HG02623 (cell line): ENCODE data around the gene MFSD12.

Source experiments
- ATAC-seq: cut with Tn5 transposase; IDR thresholded peaks from one replicate; pipeline ENCODE4 v1.9.1; 2021; ENCODE audit warnings: moderate library complexity; ENCODE audit not compliant: unreplicated experiment

The MFSD12 gene

DNA sequence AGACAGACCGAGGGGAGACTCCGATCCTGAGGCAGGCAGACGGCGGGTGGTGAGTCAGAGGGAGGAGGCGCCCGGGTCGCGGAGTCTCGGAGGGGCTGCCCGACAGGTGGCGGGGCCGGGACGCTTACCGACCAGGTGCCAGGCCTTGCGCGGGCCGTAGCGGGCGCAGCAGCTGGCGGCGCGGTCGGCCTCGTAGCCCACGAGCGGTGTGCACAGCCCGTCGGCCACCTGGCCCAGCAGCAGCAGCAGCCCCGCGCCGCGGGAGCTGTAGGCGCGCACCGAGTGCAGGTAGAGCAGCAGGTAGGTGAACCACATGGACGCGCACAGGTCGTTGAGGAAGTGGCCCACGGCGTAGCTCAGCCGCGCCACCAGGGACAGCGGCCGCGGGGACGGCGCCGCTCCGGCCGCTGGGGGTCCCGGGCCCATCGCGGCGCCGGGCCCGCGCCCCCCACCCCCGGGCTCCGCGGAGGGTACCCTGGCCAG lies 367 bp downstream of the MFSD12 start:
- ATAC-seq: no peak

DNA sequence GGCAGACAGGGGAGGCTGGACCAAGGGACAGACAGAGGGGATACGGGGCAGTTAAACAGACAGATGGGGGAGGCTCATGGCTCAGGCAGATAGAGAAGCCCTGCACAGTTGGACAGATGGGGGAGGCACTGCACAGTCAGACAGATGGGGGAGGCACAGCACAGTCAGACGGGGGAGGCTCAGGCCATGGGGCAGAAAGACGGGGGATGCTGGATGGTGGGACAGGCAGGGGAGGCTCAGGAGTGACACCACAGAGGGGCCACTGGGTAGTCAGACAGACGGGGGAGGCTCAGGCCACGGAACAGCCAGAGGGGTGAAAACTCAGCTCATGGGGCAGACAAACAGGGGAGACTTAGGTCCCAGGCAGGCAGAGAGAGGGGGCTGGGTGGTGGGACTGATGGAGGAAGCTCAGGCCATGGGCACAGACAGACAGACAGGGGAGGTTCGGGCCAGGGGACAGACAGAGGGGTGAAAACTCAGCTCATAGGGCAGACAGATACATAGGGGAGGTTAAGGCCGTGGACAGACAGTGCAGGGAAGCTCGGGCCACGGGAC lies 886 bp downstream of the MFSD12 start:
- no peak for ATAC-seq

GRCh38 chr19:3555653-3556422 lies 1.5 kb downstream of the MFSD12 start:
- no peak for ATAC-seq

- ATAC-seq: no peak
Observed at GRCh38 chr19:3554254-3555083, 2.9 kb downstream of the MFSD12 start.

DNA sequence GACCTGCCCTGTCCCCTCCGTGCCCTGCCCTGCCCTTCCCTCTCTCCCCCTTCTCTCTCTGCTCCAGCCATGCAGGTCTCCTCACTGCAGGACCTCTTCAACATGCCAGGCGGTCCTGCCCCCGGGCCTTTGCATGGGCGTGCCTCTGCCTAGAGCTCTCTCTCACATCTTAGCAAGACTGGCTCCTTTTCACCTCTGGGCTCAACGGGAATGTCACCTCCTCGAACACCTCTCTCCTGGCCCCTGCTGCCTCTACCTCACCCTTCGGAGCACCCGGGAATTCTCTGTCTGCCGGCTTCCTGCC lies 5.6 kb downstream of the MFSD12 start:
- no peak for ATAC-seq

- no peak for ATAC-seq
Observed at GRCh38 chr19:3550947-3551791, 6.2 kb downstream of the MFSD12 start.

DNA sequence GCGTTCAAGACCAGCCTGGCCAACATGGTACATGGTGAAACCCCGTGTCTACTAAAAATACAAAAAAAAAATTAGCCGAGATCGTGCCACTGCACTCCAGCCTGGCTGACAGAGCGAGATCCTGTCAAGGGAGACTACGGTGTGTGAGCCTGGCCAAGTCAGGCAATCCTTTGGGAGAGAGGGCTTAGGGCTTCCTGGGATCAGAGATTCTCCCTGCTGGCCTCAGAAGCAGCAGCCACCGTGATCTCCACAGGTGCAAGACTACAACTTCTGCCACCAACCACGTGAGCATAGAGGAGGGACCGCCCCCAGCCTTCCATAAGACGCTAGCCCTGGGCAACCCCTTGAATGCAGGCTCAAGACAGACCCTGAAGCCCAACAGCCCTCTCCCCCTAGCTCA lies 7.6 kb downstream of the MFSD12 start:
- ATAC-seq: no peak

GRCh38 chr19:3548606-3549005 lies 8.8 kb downstream of the MFSD12 start:
- no peak for ATAC-seq

- no peak for ATAC-seq
Observed at GRCh38 chr19:3547767-3548282, 9.6 kb downstream of the MFSD12 start.

- no peak for ATAC-seq
Observed at GRCh38 chr19:3547301-3547731, 10.1 kb downstream of the MFSD12 start.

GRCh38 chr19:3546119-3546518 lies 11.3 kb downstream of the MFSD12 start:
- ATAC-seq: no peak

DNA sequence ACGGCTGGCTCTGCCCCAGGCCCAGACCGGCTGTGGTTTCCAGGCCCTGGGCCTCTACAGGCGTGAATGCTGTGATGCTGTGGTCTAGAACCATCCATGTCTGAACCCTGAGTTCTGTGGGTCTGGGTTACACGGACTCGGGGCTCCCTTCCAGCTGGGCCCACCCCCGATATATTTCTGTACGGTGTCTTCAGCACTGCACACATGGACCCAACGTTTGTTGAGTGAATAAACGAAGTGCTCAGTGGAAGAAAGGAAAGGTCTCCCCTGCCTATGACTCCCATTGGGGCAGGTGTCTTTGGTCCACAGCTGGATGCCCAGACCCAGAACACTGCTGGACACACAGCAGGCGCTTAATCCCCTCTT lies 11.7 kb downstream of the MFSD12 start:
- no peak for ATAC-seq

GRCh38 chr19:3544742-3545668 lies 12.4 kb downstream of the MFSD12 start:
- no peak for ATAC-seq

DNA sequence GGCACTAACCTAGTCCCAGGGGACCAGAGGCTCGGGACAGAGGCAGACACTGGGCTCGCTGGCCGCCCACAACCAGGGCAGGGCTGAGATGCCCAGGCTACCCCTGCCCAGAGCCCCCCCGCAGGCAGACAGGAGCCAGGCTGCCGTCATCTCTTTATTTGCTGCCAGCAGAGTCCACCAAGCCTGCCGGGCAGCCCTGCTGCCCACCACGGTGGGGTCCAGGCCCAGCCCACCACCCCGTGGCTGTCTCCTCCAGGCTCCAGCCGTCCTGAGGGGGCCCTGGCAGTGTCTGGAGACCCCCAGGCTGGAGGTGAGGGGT lies 13.4 kb downstream of the MFSD12 start:
- no peak for ATAC-seq

DNA sequence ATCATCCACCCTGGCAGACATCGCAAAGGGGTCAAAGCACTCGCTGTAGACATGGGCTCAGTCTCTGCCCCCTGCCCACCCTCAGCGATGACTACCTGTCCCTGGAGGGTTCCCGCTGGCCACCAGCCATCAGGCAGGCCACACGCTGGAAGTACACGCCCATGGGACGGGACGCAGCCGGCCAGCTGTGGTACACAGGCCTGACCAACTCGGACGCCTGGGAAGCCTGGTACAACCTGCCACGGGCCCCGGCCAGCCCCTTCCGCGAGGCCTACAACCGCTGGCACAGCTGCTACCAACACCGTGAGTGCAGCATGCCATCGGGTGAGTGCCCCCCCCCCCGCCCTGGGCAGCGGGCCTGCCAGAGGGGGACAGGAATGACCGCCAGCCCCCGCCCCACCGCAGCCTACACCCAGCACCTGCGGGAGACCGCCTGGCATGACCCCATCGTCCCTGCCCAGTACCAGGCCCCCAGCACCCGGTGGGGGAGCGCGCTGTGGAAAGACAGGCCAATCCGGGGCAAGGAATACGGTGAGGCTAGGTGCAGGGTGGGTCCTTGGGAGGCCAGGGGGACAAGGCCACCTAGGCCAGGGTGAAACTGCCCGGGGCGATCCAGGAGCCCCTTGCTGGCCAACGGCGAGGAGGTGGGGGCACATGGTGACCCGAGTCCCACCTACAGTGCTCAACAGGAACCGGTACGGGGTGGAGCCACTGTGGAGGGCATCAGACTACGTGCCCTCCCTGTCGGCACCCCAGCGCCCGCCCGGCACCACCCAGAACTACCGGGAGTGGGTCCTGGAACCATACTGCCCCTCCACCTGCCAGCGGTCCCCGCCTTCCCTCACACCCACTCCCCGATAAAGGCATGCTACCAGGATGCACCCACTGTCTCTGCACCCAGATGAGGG lies 14.0 kb downstream of the MFSD12 start:
- no peak for ATAC-seq

DNA sequence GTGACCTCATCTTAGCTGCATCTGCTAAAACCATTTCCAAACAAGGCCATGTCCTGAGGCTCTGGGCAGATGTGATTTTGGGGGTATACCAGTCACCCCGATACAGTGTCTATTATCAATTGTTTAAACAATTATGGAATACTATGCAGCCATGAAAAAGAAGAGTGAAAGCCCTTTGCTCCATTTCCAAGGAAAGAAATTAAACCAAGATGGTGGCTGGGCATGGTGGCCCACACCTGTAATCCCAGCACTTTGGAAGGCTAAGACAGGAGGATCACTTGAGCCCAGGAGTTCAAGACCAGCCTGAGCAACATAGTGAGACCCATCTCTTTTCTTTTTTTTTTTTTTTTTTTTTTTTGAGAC lies 17.6 kb downstream of the MFSD12 start:
- no peak for ATAC-seq

- ATAC-seq: no peak
Observed at GRCh38 chr19:3538965-3539755, 18.2 kb downstream of the MFSD12 start, which contains the start of gene TEKTIP1. TEKTIP1 (plus strand) TSS chr19:3539174; CDS start chr19:3539178, 4 bp downstream.

GRCh38 chr19:3538258-3538929 lies 19.0 kb downstream of the MFSD12 start:
- no peak for ATAC-seq
